Stimulated activated CD4-positive, alpha-beta T cell treated with anti-CD3 and anti-CD28 coated beads, Interleukin-4, amount 100 ng/mL, for 1 hour (primary cell): ENCODE data around the gene PCDHGA7.
"Not testable (repeated sequence)": the region's sequence is repeated elsewhere in the genome, so short reads cannot be mapped to it uniquely, and the experiment has no call there.

ENCODE experiments used
- DNase-seq: peaks from one replicate; pipeline ENCODE4 v3.0.0-alpha.2; 2020

Gene PCDHGA7

DNA sequence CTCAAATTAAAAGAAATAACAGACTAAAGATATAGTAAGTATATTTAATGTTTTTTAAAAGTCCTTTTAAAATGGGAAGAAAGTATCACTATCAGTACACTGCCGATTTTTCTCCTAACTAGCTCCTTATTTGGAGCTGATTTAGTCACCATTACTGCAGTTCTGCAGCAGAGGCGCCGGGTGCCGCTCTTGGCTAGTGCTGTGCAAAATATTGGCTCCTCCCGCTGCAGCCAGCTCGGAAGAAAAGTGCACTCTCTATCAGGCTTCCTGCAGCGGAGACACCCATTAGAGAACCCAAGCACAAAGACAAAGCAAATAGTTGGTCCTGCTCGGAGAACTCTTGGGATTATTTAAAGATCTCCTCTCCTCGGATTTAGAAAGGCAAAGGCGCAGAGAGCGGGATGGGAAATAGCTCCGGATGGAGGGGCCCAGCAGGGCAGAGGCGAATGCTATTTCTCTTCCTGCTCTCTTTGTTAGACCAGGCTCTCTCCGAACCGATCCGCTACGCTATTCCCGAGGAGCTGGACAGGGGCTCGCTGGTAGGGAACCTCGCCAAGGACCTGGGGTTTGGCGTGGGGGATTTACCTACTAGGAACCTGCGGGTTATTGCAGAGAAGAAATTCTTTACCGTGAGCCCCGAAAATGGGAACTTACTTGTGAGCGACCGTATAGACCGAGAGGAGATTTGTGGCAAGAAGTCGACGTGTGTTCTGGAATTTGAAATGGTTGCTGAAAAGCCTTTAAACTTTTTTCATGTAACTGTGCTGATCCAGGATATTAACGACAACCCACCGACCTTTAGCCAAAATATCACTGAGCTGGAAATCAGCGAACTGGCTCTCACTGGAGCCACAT is 12.3 kb upstream of the PCDHGA7 start, which contains the start of gene PCDHGB3:
Gene PCDHGB3, plus strand, starts transcription at position 249 of the 855 bp plus-strand sequence. Its CDS starts 153 bp downstream, at position 402.
- DNase-seq = peak; percentile 36

DNA sequence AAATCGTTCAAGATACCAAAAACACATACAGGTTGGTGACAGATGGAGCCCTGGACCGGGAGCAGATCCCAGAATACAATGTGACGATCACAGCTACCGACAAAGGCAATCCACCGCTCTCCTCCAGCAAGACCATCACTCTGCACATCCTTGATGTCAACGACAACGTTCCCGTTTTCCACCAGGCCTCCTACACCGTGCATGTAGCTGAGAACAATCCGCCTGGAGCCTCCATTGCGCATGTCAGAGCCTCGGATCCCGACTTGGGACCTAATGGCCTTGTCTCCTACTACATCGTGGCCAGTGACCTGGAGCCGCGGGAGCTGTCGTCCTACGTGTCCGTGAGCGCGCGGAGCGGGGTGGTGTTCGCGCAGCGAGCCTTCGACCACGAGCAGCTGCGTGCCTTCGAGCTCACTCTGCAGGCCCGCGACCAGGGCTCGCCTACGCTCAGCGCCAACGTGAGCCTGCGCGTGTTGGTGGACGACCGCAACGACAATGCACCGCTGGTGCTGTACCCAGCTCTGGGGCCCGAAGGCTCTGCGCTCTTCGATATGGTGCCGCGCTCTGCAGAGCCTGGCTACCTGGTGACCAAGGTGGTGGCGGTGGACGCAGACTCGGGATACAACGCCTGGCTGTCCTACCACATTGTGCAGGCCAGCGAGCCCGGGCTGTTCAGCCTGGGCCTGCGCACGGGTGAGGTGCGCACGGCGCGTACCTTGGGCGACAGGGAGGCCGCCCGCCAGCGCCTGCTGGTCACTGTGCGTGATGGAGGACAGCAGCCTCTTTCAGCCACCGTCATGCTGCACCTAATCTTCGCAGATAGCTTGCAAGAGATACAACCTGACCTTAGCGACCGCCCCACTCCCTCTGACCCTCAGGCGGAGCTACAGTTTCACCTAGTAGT is 10.7 kb upstream of the PCDHGA7 start:
- no peak for DNase-seq

- no peak for DNase-seq
These were observed 8.7 kb upstream of the PCDHGA7 start, which contains the start of gene PCDHGA6 for GRCh38 chr5:141373673-141374317. Gene PCDHGA6, plus strand, starts transcription at chr5:141373891. Its CDS starts 193 bp downstream, at chr5:141374084.

- no peak for DNase-seq
These were observed 7.9 kb upstream of the PCDHGA7 start for GRCh38 chr5:141374627-141375026.

GRCh38 chr5:141375444-141376155 is 6.9 kb upstream of the PCDHGA7 start:
- not testable (repeated sequence) for DNase-seq

GRCh38 chr5:141383345-141383744 is 803 bp downstream of the PCDHGA7 start:
- no peak for DNase-seq

DNA sequence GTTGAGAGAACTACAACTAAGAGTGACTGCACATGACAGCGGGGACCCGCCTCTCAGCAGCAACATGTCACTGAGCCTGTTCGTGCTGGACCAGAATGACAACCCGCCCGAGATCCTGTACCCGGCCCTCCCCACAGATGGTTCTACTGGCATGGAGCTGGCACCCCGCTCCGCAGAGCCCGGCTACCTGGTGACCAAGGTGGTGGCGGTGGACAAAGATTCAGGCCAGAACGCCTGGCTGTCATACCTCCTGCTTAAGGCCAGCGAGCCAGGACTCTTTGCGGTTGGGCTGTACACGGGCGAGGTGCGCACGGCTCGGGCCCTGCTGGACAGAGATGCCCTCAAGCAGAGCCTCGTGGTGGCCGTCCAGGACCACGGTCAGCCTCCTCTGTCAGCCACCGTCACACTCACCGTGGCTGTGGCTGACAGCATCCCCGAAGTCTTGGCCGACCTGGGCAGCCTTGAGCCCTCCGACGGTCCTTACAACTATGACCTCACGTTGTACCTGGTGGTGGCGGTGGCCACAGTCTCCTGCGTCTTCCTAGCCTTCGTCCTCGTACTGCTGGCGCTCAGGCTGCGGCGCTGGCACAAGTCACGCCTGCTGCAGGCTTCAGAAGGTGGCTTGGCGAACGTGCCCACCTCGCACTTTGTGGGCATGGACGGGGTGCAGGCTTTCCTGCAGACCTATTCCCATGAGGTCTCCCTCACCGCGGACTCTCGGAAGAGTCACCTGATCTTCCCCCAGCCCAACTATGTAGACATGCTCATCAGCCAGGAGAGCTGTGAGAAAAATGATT is 2.1 kb downstream of the PCDHGA7 start:
- no peak for DNase-seq

- peak; percentile 39 for DNase-seq
These were observed 5.2 kb downstream of the PCDHGA7 start, which contains the start of gene PCDHGB4 for GRCh38 chr5:141387557-141388311. Gene PCDHGB4, plus strand, starts transcription at chr5:141387698. Its CDS starts 187 bp downstream, at chr5:141387885.

DNA sequence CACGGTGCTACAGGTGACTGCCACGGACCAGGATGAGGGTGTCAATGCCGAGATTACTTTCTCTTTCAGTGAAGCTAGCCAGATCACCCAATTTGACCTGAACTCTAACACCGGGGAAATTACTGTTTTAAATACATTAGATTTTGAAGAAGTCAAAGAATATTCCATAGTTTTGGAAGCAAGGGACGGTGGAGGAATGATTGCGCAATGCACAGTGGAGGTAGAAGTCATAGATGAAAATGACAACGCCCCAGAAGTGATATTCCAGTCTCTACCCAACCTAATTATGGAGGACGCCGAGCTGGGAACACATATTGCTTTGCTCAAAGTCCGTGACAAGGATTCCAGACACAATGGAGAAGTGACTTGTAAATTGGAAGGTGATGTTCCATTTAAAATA is 6.1 kb downstream of the PCDHGA7 start:
- DNase-seq = no peak

- no peak for DNase-seq
These were observed 6.9 kb downstream of the PCDHGA7 start for GRCh38 chr5:141389153-141390042.

GRCh38 chr5:141392429-141393198 is 10.1 kb downstream of the PCDHGA7 start, which contains the start of gene PCDHGA8:
Gene PCDHGA8, plus strand, starts transcription at chr5:141392633. Its CDS starts 181 bp downstream, at chr5:141392814.
- no peak for DNase-seq

- DNase-seq = no peak
These were observed 10.7 kb downstream of the PCDHGA7 start for GRCh38 chr5:141393267-141393666.

- not testable (repeated sequence) for DNase-seq
These were observed 12.1 kb downstream of the PCDHGA7 start for GRCh38 chr5:141394401-141395187.

DNA sequence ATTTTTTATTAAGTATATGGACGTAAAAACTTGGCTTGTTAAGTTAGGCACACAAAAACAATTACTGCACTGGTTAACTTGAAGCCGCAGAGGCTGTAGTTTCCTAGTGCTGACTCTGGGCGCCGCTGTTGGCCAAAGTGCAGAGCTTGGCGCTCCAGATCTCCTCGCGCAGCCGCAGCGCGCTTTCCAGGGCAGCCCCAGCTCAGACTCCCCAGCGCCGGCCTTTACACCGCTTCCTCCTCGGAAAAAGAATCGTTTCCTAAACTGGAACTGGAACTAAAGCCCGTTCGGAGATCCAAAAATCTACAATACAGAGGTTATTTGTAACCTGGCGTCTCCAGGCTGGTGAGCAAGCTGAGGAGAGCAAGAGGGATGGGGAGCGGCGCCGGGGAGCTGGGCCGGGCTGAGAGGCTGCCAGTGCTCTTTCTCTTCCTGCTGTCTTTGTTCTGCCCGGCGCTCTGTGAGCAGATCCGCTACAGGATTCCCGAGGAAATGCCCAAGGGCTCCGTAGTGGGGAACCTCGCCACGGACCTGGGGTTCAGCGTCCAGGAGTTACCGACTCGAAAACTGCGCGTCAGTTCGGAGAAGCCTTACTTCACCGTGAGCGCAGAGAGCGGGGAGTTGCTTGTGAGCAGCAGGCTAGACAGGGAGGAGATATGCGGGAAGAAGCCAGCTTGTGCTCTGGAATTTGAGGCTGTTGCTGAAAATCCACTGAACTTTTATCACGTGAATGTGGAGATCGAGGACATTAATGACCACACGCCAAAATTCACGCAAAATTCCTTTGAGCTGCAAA is 15.4 kb downstream of the PCDHGA7 start, which contains the start of gene PCDHGB5:
Gene PCDHGB5, plus strand, starts transcription at position 192 of the 796 bp plus-strand sequence. Its CDS starts 181 bp downstream, at position 373.
- peak; percentile 56 for DNase-seq

DNA sequence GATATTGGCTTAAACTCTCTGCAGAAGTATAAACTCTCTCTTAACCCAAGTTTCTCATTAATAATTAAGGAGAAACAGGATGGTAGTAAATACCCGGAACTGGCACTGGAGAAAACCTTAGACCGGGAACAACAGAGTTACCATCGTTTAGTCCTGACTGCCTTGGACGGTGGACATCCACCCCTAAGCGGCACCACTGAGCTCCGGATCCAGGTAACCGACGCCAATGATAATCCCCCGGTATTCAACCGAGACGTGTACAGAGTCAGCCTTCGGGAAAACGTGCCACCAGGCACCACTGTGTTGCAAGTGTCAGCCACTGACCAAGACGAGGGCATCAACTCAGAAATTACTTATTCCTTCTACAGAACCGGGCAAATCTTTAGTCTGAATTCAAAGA is 16.1 kb downstream of the PCDHGA7 start:
- no peak for DNase-seq

- no peak for DNase-seq
These were observed 17.2 kb downstream of the PCDHGA7 start for GRCh38 chr5:141399555-141400258.
